Skin epidermis (tissue), 12 donors: ENCODE results near the gene COL4A6.

Source experiments
- H3K27ac ChIP-seq, 21 experiments: fragments of 200-600 bp; sonication (generic) in 11 of 21; one replicate each; pipeline ENCODE4 v1.5.0; 2020; ENCODE audit warnings: mild to moderate bottlenecking in 3 of 21, inconsistent platforms in 2 of 21, moderate library complexity in 2 of 21
- H3K4me3 ChIP-seq, 7 experiments: fragments of 200-600 bp; sonication (generic) in 2 of 7; one replicate each; pipeline ENCODE4 v1.5.0; 2020; ENCODE audit warnings: inconsistent platforms in 2 of 7, mild to moderate bottlenecking in 2 of 7, moderate library complexity in 1 of 7

COL4A6 gene

DNA sequence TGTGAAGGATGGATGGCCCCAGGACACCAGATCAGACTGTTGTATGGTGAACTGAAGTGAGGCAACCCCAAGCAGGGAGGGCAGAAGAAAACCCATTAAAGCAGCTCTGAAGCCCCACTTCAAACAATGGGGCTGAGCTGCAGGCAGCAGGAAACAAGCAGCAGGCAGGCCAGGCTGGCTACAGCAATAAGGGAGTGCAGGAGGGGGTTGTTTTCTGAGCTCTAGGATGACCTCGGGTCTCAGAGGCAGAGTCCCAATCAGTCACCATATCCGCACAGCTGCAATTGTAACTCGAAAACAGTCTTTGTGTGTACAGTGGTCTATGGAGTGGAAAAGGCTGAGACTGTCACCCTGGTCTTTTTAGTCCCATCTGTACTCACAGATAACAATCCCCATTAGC is 90.4 kb downstream of the COL4A6 start:
- no peak overlapping the region for H3K27ac ChIP-seq
- H3K4me3 ChIP-seq, result no peak overlapping the region

DNA sequence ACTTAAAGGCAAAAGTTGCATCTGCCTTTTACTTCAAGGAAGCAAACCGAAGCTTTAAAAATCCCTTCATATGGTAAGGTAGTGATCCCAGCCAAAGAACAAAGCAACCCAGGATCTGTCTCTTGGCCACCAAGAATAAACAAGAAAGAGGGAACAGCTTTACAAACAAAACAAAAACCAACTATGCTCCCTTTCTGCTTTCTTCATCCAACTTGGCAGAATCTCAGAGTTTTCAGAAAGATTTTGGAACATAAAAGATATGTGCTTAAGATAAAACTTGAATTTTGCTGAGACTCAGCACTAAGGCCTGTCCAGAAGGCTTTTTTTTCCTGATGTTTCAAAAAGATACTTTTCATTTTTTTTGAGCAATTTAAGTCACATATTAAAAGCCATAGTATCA is 94.0 kb downstream of the COL4A6 start:
- Histone ChIP-seq H3K27ac (no peak overlapping the region), H3K4me3 (no peak overlapping the region)

DNA sequence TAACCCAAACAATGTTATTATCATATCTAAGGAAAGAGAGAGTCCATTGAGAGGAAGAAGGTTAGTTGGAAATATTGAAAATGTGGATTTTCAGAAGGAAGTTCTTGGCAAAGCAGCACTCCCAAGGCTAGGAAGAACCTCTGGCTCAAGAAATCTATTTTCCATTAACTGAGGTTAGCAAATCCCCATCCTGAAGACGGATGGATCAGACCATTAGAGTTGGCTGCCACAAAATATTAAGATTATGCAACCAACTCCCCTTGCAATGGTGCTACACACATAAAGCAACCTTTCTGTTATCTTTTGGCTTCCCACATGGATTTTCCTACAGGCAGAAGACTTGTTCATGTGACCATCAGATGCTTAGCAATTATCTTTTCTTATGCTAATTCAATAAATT is 96.3 kb downstream of the COL4A6 start:
- H3K27ac ChIP-seq, result no peak overlapping the region
- no peak overlapping the region for H3K4me3 ChIP-seq

DNA sequence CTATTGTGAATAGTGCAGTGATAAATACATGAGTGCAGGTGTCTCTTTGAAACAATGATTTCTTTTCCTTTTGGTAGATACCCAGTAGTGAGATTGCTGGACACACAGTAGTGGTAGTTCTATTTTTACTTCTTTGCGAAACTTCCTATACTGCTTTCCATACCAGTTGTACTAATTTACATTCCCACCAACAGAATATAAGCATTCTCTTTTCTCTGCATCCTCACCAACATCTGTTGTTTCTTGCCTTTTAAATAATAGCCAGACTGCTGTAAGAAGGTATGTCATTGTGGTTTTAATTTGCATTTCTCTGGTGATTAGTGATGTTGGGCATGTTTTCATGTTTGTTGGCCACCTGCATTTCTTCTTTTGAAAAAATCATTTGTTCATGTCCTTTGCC is 105.9 kb downstream of the COL4A6 start:
- no peak overlapping the region for H3K27ac ChIP-seq
- H3K4me3 ChIP-seq, result no peak overlapping the region

DNA sequence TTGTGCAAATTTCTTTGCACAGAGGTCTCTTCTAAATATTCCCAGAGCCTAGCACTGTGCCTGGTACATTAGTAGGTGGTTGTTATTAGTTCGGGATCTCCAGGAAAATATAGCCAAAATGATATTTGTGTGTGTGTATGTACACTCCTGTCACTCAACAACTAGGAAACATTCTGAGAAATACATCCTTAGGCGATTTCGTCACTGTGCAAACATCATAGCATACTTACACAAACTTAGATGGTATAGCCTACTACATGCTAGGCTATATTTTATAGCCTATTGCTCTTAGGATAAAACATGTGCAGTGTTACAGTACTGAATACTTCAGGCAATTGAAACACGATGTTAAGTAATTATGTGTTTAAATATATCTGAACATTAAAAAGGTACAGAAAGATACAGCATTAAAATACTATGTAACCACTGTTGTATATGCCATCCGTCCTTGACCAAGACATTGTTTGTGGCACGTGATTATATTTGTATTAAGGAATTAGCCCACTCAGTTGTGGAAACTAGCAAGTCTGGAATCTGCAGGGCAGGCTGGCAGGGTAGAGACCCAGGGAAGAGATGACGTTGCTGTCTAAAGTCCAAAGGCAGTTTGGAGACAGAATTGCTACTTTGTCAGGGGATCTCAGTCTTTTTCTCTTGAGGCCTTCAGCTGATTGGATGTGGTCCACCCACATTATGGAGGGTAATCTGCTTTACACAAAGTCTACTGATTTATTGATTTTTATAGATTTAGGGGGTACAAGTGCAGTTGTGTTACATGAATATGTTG is 106.9 kb downstream of the COL4A6 start:
- Histone ChIP-seq H3K4me3 (no peak overlapping the region), H3K27ac (no peak overlapping the region)

DNA sequence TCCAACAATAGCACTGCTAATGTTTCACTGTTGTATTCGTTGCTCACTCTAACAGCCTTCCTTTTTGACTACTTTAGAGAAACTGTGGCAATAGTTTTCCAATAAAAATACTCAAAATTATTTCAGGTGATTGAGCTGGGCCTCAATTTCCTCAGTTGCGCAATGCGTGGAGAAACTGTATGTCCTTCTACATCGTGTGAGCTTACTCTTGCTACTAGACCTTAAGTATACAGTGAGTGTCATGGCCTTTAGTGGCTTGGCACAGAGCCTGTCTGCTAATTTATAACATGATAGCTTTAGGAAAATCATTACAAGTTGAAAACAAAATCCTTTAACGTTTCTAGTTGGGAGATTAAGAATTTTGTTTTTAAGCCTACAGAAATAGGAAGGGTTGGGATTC is 114.5 kb downstream of the COL4A6 start:
- no peak overlapping the region for H3K4me3 ChIP-seq
- H3K27ac ChIP-seq, result no peak overlapping the region

DNA sequence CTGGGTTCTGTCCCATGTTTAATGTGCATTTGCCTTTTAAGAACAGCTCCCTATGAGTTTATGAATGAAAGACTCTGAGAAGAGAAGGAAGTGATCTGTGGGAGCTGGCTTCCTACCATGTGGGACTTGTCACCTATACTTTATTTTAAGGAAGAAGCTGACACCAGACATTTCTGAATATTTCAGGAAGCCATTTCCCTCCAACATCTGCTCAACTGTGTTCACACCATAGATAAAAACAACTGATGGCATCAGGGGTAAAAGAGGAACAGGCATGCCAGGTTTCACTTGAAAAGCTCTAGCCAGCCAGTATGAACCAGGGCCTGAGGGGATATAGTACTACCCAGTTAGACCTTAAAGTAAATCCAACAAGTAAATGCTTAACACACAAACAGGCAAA is 116.0 kb downstream of the COL4A6 start:
- Histone ChIP-seq H3K27ac (no peak overlapping the region), H3K4me3 (no peak overlapping the region)

DNA sequence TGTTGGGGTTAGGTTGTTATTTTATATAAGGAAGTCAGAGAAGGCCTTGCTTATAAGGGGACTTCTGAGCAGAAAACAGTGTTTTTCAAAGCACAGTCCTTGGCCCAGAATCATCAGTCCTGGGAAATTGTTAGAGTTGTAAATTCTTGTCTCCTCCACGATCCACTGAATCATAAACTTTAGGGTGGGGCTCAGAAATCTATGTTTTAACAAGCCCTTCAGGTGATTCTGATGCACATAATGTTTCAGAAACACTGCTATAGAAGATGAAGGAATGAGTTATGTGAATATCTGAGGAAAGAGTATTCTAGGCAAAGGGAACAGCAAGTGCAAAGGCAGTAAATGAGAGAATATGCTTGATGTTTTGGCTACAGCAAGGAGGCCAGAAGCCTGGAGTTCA is 121.8 kb downstream of the COL4A6 start:
- Histone ChIP-seq H3K27ac (no peak overlapping the region), H3K4me3 (no peak overlapping the region)

DNA sequence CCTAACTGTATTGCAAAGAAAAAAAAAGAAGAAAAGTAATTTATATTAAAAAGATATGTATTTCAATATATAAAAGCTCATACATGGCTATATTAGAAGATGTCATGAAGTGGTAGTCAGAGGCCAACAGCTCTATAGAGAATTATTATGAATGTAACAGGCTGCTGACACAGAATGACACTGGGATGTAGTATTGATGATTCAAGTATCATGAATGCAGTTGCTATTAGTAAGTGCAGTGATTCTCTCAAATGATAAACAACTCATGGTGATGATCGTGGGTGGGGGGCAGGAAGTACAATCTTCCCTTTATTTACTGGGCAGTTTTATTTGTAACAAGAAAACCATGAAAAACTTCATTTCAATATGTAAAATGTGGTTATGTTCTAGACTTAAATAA is 124.6 kb downstream of the COL4A6 start:
- Histone ChIP-seq H3K4me3 (no peak overlapping the region), H3K27ac (no peak overlapping the region)

DNA sequence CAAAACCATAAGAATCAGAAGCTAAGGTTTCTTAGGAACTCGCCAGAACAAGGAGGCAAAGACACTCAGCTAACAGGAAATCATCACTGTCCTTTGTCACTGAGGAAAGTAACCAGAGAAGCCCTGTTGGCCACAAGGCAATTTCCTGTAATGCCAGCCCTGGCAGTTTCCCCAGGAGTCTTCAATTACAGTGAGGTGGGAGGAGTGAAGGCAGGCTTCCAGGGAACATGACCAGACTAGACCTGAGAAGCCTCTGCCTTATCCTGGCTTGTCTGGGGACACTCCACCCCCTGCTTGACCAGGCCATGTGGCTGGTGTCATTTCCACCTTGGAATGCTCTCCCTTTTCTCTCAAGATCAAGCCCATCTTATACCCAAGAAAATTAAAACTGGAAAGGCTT is 125.3 kb downstream of the COL4A6 start:
- no peak overlapping the region for H3K27ac ChIP-seq
- no peak overlapping the region for H3K4me3 ChIP-seq

DNA sequence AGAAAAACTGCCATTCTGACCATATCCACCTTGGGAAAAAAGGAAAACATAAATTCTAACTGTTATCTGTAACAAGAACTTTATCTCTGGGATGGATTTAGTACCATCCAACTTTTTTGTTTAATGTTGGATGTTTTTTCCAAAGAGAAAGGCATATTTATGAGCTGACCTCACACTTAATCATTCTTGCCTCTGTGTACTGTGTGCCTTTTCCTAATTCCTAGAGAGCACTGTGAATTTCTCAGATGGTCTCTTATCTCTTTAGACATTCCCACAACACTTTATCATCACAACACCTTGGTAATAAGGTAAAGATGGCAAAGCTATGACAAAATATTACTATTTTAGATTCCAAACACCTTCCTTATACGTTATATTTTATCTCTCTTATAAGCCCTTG is 126.2 kb downstream of the COL4A6 start:
- no peak overlapping the region for H3K4me3 ChIP-seq
- H3K27ac ChIP-seq, result no peak overlapping the region

DNA sequence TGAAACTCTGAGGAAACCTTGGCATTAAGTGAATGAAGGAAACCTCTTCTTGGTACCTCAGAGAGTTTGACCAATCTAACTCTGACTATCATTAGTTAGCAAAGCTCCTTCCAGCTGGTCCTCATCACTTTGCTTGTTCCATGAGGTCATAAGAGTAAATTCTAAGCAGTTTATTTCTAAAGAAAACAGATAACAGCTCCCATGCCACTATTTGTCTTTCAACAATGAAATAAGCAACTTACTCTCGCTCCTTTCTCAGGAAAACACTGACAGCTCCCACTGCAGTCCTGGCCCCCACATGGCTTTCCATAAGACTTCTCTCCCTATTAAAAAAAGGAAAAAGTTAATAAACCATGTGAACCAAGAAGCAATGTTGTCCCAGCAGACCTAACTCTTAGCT is 127.7 kb downstream of the COL4A6 start:
- Histone ChIP-seq H3K4me3 (no peak overlapping the region), H3K27ac (no peak overlapping the region)

DNA sequence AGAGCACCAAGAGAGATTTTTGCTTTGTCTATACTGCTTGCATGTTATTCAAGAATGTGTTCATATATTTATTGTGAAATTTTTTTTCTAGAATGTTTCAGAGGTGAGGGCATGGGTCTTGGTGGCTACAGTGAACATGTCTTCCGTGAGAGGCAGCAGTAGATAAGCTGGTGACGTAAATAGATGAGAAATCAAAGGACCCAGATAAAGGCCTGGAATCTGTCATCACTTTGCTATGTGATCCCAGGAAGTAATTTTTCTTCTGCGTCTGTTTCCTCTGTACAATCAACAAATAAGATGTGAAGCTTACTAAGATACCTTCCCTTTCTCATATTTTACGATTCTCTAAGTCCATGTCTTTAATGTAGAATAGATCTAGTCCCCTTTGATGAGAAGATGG is 129.1 kb downstream of the COL4A6 start:
- no peak overlapping the region for H3K27ac ChIP-seq

DNA sequence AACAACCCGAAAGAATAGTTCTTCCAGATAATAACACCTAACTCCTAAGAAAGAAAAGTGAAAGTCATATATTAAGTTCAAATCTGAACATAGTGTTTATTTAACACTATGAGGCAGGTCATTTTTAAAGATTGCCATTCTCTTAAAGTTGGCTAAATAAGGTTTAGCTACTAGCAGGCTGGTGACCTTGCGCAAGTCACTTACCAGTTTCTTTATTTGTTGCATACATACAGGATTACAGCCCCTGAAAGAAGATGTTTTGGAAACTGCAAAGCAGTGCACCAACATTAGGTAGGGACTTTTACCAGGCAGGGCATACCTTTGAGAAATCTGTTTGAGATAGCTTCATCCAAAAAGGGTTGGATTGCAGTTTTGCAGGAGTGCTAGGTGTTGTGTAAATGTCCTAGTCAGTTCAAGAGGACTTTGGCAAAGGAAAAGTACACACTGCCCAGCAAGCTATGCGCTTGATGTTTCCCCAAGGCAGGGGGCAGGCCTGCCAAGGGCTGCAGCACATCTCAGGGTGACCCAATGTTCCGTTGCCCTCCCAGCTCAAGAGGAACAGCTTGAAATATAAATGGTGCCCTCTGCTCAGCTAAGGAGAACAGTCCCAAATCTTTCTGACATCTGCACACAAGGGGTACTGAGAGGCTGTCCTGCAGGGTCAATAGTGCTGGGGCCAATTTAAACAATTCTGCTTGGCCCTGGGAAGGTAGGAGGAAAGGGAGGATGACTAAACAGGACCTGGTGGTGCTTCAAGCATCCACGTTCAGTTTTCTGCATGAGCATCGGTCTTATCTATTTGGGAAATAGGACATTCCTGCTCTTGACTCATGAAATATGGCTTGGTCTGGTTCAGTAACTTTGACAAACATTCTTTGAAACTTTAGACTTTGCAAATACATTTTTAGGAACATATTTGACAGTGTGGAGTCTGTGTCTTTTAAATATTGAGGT is 130.8 kb downstream of the COL4A6 start:
- no peak overlapping the region for H3K27ac ChIP-seq

More for the DNA sequence above, 129.1 kb downstream of the COL4A6 start:
- no peak overlapping the region for H3K4me3 ChIP-seq

DNA sequence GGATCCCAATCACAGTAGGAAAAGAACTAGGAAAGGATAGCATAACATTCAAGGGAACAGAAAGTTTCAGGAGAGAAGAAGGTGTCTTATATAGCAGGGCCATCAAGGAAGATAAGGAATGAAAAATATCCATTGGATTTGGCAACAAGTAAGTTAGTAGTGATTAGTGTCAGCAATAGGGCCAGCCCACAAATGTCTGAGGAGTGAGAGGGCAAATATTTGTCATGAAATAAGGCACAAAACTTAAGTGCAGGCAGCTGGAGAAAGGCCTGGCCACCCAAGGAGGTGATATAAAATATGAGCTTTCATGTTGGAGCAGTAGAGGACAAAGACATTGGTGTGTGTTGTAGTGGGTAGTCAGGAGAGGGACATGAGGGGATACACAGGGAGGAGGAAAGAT is 132.1 kb downstream of the COL4A6 start:
- Histone ChIP-seq H3K4me3 (no peak overlapping the region), H3K27ac (no peak overlapping the region)

More for the DNA sequence above, 130.8 kb downstream of the COL4A6 start:
- H3K4me3 ChIP-seq, result no peak overlapping the region

DNA sequence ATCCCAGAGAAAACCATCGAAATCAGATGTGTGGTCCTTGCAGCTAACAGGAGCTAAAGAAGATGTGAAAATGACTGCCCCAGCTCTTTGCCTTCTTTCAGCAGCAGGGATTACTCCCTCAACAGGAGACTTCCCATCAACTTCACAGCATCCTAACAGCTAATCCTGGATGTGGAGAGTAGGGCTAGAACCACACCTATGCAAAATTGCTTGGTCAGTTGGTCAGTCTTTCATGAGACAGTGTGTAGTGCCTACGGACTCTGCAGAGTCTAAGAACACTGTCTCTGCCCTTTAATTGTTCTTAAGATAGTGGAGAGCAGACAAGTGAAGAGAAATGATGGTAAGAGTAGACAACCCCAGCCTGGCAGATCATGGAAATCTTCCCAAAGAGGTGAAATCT is 133.5 kb downstream of the COL4A6 start:
- no peak overlapping the region for H3K4me3 ChIP-seq
- H3K27ac ChIP-seq, result no peak overlapping the region

DNA sequence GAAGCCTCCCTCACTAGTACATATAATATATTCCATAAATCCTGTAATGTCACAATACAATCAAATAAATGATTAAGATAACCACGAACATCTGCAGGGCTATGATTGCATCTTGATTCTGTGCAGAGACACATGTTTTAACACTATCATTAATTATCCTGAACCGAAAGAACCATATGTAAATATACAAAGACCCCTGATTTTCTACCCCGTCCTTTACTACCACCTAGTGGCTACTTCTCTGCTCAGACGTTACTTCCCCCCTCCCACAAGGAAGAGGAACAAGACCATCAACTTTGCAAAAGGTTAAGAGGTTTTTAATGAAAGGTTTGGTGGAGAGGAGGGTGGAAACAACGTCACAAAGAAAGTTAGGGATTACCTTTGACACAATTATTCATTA is 134.0 kb downstream of the COL4A6 start:
- Histone ChIP-seq H3K4me3 (no peak overlapping the region), H3K27ac (no peak overlapping the region)

DNA sequence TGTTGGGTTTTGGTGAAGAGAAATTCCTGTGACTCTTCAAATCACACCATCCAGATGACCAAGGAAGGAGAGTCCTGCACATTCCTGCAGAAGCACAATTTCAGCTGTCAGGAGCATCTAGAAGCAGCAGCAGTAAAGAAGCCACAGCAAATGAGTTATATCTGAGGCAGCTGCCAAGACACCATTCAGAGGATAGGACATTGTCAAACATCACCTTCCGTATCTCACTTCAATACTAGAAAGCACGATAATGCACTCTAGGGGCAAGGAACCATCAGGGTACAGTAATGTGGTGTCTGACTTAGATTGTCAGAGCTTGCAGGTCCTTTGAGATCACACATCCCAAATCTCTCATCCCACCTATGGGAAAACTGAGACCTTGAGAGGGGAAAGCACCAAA is 134.5 kb downstream of the COL4A6 start:
- Histone ChIP-seq H3K27ac (no peak overlapping the region), H3K4me3 (no peak overlapping the region)

DNA sequence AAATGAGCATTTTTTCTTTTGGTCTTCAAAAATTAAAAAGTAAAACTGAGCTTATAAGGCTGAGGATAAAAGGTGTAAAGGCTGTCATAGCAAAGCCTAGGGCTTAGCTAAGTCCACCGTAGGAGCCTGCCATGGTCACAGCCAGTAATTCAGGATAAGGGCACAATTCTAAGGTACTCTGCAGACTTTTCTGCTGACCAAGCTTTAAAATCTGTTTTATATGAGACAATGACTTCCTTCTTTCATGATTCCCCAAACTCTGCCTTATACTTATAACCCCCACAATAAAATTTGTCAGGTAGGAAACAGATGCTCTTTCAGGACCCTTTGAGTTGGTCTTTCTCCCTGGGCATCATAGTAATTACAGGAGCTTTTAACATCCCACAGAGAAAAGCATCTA is 138.5 kb downstream of the COL4A6 start:
- Histone ChIP-seq H3K4me3 (no peak overlapping the region), H3K27ac (no peak overlapping the region)

DNA sequence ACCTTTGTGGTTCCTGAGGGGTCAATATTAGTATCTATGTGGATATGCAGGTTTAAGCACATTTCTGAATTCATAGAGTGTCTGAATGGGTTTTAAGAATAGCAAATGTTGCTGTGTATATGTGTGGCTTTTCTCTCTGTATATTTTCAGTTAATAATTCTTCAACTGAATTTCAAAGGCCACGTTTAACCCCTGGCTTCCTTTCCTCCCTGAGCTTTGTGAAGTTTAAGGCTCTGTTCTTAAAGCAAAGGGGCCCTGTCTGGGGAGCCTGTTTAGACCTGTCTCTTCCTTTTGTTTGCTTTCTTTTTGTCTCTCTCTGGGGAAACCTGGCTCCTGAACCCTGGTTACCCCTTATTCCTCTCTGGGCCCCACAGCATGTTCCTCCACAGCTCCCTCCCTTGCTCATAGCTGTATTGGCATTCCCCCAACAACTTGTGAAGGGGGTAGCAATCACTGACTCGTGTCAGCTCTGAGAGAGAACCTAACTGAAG is 139.1 kb downstream of the COL4A6 start:
- Histone ChIP-seq H3K27ac (peak overlapping the region in 2 of 21 experiments; percentile 30 to 42), H3K4me3 (no peak overlapping the region)

DNA sequence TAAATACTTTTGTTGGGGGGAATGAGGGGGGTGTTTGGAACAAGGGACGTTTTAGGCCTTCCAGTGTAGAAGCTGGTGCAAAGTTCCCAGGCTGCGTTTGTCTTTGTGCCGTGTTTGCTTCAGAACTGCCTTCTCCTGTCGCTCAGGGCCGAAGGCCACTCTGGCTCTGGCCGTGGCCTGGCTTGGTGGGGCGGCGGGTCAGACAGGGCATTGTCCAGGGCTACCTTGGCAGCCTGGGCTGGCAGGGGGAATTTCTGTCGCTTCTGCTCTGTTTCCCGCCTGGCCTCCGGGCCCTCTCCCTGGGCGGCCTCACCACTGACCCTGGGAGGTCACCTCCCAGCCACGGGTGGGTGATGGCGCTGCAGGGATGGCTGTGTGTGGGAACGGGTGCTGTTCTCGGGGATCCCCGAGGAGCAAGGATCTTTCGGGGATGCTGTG is 140.0 kb downstream of the COL4A6 start:
- no peak overlapping the region for H3K4me3 ChIP-seq
- H3K27ac ChIP-seq, result peak overlapping the region in 1 of 21 experiments; percentile 42
